ENCODE data around the gene APOE.
A peak's percentile ranks its signal among the peaks of the same experiment; 100 is the strongest.
"Not testable (repeated sequence)": the region's sequence is repeated elsewhere in the genome, so short reads cannot be mapped to it uniquely, and the experiment has no call there.

APOE gene

GRCh38 chr19:44884566-44884965 is 21.0 kb upstream of the APOE start:
- no peak for DNase-seq (ENCODE audit: low spot score)

GRCh38 chr19:44886141-44886540 is 19.5 kb upstream of the APOE start:
- DNase-seq (ENCODE audit: low spot score): no peak

- DNase-seq (ENCODE audit: low spot score): no peak
Observed at GRCh38 chr19:44887648-44888047, 17.9 kb upstream of the APOE start.

GRCh38 chr19:44888335-44888734 is 17.3 kb upstream of the APOE start:
- not testable (repeated sequence) for DNase-seq (ENCODE audit: low spot score)

GRCh38 chr19:44889830-44890365 is 15.7 kb upstream of the APOE start:
- DNase-seq (ENCODE audit: low spot score): no peak

GRCh38 chr19:44890366-44891015 is 15.1 kb upstream of the APOE start:
- peak; percentile 100 for DNase-seq (ENCODE audit: low spot score)

- peak; percentile 100 for DNase-seq (ENCODE audit: low spot score)
Observed at GRCh38 chr19:44891016-44891882, 14.3 kb upstream of the APOE start, which contains the start of gene TOMM40. Gene TOMM40 (plus strand): TSS chr19:44891254. CDS start chr19:44891416, 162 bp downstream.

- no peak for DNase-seq (ENCODE audit: low spot score)
Observed at GRCh38 chr19:44892932-44893331, 12.7 kb upstream of the APOE start.

GRCh38 chr19:44893332-44894051 is 12.1 kb upstream of the APOE start:
- no peak for DNase-seq (ENCODE audit: low spot score)

GRCh38 chr19:44894052-44894400 is 11.6 kb upstream of the APOE start:
- no peak for DNase-seq (ENCODE audit: low spot score)

- no peak for DNase-seq (ENCODE audit: low spot score)
Observed at GRCh38 chr19:44894946-44895345, 10.7 kb upstream of the APOE start.

- DNase-seq (ENCODE audit: low spot score): no peak
Observed at GRCh38 chr19:44897835-44898234, 7.8 kb upstream of the APOE start.

- DNase-seq (ENCODE audit: low spot score): no peak
Observed at GRCh38 chr19:44900328-44901244, 5.0 kb upstream of the APOE start.

- no peak for DNase-seq (ENCODE audit: low spot score)
Observed at GRCh38 chr19:44903216-44903601, 2.4 kb upstream of the APOE start.

- DNase-seq (ENCODE audit: low spot score): peak; percentile 77
Observed at GRCh38 chr19:44903602-44904425, 1.8 kb upstream of the APOE start.

GRCh38 chr19:44904426-44904994 is 1.1 kb upstream of the APOE start:
- DNase-seq (ENCODE audit: low spot score): peak; percentile 43

GRCh38 chr19:44907613-44908012 is 2.0 kb downstream of the APOE start:
- no peak for DNase-seq (ENCODE audit: low spot score)

GRCh38 chr19:44908074-44908835 is 2.7 kb downstream of the APOE start:
- DNase-seq (ENCODE audit: low spot score): no peak

GRCh38 chr19:44908836-44909261 is 3.3 kb downstream of the APOE start:
- no peak for DNase-seq (ENCODE audit: low spot score)

Data from NAMALWA (cell line).